ENCODE results near the gene TGFBR3L.
A peak's percentile ranks its signal among the peaks of the same experiment; 100 is the strongest.

The TGFBR3L gene

DNA sequence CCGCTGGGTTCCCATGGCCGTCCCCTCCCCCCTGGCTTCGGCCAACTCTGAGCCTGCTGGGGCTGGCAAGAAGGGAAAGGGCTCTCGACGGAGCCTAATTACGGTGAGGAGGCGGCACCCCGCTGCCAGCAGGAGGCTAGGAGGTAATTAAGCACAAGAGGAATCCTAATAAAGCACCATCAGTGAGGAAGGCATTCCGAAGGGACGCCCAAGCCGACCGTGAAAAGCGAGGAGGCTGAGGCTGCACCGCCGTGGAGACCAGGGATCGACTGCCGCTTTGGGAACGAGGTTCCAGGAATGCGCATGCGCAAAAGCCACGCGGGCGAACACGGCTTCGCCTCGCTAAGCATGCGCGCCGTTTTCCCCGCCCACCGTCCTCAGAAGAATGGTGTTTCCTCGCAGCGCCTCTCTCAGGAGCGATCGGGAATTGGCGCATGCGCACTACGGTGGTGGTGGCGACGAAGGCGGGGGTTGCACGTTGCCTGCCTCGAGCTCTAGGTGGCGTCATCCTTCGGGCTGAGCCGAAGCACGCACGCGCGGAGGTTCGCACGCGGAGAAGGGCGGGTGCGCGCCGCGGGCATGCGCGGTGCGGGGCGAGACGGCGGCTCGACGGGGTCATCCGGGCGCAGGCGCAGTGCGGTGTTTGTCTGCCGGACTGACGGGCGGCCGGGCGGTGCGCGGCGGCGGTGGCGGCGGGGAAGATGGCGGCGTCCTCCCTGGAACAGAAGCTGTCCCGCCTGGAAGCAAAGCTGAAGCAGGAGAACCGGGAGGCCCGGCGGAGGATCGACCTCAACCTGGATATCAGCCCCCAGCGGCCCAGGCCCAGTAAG, 11.2 kb upstream of the TGFBR3L start, which contains the start of gene MAP2K7:
TSS of gene MAP2K7 (plus strand) at position 634 of the 830 bp plus-strand sequence. CDS start at position 702, 68 bp downstream.
- peak; percentile 100 for DNase-seq (ENCODE audit: low read depth in 2 of 2, low spot score in 1 of 2)

DNA sequence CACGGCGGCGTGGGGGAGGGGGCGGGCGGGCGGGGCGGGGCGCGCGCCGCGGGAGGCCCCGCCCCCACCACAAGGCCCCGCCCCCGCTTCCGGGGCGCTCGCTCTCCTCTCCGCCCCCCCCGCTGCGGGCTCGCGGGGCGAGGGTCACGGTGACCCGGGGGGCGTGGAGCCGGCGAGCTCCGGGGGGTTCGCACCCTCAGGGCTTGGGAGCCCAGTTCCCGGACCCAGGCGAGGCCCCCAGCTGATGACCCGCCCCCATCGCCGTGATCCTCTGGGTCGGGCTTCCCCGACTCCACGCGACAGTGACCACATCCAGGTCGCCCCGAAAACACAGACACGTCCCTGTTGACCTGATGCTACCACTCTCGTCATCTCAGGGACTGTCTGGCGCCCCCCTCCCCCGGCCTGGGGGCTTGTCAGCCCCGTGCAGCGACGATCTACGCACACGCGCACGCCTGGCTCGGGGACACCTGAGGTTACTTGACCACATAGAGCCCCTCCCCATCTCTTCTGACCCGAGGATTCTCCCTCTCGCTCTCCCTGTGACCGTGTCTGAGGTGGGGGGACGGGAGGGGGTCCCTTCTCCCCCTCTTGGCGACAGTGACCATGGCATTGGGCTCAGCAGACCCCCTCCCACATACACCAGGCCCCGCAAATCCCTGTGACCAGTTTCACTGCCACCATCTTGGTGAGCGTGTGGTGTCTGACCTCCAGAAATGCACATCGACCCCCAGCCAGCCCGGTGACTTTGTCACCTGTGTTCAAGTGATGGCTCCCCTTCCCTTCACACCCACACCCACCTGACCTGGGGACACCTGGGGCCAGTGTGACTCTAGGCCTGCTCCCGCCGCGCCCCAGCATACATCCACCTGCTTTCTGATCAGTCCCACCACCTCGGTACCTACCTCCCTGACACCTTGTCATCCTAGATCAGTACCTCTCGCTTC, 10.3 kb upstream of the TGFBR3L start:
- DNase-seq (ENCODE audit: low read depth in 2 of 2, low spot score in 1 of 2): peak in 1 of 2 donors; percentile 37

DNA sequence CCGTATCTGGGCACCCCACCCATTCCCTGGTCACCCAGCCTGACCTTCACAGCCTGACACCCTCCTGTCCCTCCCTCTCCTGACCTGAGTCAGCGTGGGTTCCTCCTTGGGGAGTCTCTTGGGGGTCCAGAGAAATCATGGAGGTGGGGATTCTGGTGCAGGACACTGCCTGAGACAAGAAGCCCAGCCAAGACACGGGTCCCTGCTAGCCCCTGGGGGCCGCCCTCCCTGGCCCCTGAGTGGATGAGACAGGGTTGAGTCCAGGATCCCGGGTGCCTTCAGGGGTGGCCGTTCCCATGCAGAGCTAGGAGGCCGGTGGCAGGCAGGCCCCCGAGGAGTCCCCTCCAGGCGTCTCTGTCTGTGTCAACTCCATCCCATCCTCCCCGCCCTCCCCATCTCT, 9.4 kb upstream of the TGFBR3L start:
- no peak for DNase-seq (ENCODE audit: low read depth in 2 of 2, low spot score in 1 of 2)

DNA sequence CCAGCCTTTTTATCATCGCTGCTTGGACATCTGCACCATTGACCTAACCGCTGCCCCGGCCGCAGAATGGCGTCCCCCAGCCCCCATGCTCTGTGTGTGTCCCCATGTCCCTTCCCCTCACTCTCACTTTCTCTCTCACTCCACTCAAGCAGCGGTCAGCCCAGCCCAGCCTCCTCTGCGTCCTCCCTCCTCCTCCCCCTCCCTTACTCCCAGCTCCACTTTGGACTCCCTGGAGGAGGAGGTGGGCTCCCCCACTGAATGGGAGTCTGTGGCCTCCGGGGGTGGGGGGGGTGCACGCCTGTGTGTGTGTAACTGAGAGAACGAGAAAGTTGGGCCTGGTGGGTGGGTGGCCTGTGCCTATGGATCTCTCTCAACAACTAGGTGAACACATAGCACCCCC, 8.8 kb upstream of the TGFBR3L start:
- no peak for DNase-seq (ENCODE audit: low read depth in 2 of 2, low spot score in 1 of 2)

DNA sequence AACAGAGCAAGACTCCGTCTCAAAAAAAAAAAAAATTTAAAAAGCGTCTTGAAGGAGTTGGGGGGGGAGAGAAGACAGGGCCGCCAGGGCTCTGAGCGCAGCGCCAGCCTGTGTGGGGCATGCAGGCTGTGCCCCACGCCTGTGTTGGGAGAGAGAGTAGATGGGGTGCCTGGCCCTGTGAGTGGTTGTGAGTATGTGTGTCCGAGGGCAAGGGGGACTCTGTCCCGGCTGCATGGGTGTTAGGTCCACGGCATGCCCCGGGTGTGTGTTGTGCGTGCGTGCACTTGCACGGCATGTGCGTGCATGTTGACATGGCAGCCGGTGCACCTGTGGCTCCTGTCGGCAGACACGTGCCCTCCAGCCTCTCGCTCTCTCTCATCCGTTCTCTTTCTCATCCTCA, 7.5 kb upstream of the TGFBR3L start:
- DNase-seq (ENCODE audit: low read depth in 2 of 2, low spot score in 1 of 2): no peak

DNA sequence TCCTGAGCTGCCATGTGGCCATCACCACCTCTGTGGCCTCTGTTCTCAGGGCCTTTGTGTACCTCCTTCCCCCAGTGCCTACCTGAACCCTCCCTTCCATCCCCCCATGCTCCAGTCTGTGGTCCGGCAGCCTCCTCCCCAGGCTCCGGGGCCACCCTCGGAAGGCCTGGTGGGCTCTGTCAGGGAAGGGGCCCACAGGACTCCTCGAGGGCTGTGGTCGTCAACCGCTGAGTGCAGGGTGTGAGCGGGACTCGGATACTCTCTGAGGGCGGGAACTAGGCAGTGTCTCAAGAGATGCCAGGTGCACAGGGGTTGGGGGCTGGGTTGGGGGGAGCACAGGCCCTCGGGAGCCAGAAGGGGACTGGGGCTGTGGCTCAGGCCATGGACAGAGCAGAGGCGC, 7.1 kb upstream of the TGFBR3L start:
- no peak for DNase-seq (ENCODE audit: low read depth in 2 of 2, low spot score in 1 of 2)

DNA sequence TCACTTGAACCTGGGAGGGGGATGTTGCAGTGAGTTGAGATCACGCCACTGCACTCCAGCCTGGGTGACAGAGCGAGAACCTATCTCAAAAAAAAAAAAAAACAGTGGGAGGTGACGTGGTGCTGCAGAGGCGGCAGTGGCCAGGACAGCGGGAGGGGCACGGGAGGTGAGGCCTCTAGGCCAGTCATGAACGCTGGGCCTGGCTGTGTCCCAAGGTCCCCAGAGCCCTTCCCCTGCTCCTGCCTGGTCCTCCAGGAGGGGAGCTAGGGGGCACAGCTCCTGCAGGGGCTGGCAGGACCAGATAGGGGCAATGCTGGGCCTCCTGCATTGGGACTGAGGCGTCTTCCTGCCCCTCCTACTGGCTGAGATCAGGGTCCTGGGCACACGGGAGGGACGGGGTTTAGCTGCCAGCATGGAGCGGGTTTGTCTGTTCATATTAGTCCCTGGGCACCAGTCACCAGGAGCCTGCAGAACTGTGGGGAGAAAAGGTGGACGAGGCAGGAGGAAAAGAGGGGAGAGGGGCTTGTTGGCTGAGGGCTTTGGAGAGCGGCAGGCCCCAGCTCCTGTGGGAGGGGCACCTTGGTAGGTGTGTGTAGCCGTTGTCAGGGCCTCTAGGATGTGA, 6.4 kb upstream of the TGFBR3L start:
- DNase-seq (ENCODE audit: low read depth in 2 of 2, low spot score in 1 of 2): no peak

DNA sequence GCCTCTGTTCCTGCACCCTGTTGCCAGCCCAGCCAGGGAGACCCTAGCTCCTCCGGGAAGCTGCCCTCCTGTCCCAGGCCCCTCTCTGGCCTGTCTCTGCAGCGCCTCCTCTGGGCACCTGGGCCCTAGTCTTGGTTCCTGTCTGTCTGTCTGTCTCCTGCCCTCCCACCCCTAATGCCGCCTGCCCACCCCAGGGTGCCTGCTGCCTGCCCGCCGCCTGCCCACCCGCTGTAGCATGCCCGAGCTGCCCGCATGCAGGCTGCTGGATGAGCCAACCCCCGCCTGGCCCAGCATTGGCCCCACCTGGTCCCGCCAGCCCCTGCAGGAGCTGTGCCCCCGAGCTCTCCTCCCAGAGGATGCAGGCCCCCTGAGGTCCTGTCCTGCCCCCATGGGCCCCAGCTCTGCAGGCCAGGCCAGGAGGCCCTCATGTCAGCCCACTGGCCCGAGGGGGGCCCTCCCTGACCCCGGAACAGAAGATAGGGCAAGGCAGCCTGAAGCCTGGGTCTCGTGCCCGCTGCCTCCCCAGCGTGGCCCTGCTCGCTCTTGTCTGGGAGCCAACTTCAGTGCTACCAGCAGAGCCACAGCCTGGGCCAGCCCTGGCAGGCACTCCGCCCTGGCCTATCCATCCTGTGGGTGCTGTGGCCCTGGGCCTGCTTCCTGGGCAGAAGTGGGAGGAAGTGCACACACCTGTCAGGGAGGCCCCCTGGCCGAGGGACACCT, 5.7 kb upstream of the TGFBR3L start:
- DNase-seq (ENCODE audit: low read depth in 2 of 2, low spot score in 1 of 2): no peak

DNA sequence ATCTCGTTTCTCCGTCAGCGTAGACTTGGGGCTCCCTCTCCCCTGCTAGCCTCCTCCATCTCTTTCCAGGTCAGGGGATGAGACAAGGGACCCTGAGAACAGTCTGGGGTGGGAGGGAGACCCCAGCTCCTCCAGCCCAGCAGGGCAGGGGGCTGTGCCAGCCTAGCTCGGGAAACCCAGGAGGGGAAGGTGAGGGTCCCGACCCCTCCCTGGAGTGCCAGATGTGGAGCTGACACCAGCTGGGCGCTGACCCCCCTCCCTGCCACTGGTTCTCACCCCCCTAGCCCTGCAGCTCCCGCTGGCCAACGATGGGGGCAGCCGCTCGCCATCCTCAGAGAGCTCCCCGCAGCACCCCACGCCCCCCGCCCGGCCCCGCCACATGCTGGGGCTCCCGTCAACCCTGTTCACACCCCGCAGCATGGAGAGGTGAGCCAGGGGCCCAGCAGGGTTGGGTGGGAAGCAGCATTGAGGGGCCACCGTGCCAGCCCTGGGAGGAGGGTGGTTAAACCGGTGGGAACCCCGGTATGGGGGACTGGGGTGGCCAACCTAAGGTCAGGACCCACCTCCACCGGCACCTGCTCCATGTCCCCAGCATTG, 5.1 kb upstream of the TGFBR3L start:
- DNase-seq (ENCODE audit: low read depth in 2 of 2, low spot score in 1 of 2): no peak

DNA sequence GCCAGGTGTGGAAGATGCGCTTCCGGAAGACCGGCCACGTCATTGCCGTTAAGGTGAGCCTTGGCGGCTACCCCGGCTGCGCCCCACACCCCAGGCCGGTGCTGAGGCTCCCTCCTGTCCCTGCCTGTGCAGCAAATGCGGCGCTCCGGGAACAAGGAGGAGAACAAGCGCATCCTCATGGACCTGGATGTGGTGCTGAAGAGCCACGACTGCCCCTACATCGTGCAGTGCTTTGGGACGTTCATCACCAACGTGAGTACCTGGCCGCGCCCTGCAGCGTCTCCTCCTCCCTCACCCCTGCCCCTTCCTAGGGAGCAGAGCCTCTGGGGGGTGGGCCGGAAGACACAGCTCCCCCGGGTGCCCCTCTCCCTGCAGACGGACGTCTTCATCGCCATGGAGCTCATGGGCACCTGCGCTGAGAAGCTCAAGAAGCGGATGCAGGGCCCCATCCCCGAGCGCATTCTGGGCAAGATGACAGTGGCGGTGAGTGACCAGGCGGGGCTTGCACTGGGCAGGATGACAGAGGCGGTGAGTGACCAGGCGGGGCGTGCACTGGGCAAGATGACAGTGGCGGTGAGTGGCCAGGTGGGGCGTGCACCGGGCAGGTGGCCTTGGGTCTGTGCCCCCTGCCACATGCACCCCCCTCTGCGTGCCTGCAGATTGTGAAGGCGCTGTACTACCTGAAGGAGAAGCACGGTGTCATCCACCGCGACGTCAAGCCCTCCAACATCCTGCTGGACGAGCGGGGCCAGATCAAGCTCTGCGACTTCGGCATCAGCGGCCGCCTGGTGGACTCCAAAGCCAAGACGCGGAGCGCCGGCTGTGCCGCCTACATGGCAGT, 4.1 kb upstream of the TGFBR3L start:
- no peak for DNase-seq (ENCODE audit: low read depth in 2 of 2, low spot score in 1 of 2)

DNA sequence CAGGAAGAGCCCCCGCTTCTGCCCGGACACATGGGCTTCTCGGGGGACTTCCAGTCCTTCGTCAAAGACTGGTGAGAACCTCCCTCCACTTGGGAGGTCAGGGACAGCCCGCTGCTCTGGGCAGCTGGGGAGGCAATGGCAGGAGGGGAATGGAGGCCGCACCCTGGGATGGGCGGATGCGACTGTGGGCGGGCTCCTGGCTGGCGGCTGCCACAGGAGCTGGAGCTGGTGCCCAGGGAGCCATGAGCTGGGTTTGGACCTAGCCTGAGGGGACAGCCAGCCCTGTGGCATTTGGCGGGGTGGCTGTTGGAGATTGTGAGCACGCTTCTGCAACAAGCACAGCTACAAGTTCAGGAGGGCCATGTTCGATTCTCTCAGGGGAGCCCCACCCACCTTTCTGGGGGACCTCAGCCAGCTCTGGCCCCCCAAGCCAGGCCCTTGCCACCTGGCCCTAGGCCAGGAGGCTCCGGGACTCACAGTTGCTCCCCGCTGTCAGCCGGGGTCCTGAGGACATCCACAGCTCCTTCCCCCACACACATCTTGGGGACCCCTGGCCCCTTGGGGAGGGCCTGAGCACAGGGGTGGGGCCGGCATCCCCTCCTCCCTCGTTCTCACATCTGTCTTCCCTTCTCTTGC, 3.0 kb upstream of the TGFBR3L start:
- DNase-seq (ENCODE audit: low read depth in 2 of 2, low spot score in 1 of 2): no peak

DNA sequence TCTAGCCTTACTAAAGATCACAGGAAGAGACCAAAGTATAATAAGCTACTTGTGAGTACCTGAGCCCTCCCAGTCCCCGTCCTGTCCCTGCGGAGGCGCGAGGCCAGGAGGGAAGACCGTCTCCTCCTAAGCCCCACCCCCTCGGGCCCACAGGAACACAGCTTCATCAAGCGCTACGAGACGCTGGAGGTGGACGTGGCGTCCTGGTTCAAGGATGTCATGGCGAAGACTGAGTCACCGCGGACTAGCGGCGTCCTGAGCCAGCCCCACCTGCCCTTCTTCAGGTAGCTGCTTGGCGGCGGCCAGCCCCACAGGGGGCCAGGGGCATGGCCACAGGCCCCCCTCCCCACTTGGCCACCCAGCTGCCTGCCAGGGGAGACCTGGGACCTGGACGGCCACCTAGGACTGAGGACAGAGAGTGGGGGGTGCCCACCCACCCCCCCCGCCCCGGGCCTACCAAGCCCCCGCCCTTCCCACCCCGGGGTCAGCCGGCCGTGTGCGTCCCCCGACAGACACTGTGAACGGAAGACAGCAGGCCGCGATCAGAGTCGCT, 2.4 kb upstream of the TGFBR3L start:
- no peak for DNase-seq (ENCODE audit: low read depth in 2 of 2, low spot score in 1 of 2)

DNA sequence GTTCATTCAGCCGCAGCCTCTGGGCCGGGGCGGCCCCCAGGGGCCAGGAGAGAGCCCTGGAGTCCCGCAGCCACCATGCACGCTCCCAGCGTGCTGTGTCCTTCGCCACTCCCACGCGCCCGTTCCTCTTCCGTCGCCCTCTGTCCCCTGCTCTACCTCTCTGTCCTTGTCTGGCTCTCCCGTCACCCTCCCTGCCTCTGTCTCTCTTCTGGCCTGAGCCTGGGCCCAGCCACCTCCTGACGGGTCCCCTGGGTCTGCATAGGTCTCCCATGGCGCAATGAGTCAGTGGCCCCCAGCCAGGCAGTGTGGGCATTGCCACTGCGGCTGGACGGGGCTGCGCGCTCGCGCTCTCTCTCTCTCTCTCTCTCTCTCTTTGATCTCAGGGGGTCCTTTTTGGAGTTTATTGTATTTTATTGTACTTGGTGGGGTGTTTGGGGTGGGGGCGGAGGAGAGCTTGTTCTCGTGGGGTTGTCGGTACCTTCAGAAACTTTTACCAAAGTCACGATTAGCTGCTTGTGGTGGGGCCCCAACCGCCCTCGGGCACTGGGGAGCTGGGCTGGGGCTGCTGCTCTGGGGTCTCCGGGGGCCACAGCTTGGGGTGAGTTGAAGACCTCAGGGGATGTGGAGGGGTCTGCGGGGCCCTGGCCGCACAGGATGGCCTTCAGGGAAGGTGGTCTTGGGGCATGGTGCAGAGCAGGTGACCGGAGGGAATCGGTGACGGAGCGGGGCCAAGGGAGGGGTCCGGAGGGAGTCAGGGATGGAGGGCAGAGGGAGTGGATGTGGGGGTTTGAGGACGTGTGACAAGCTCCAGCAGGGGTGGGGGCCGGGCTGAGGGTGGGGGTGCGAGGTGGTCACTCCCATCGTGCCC, 1.7 kb upstream of the TGFBR3L start:
- no peak for DNase-seq (ENCODE audit: low read depth in 2 of 2, low spot score in 1 of 2)

DNA sequence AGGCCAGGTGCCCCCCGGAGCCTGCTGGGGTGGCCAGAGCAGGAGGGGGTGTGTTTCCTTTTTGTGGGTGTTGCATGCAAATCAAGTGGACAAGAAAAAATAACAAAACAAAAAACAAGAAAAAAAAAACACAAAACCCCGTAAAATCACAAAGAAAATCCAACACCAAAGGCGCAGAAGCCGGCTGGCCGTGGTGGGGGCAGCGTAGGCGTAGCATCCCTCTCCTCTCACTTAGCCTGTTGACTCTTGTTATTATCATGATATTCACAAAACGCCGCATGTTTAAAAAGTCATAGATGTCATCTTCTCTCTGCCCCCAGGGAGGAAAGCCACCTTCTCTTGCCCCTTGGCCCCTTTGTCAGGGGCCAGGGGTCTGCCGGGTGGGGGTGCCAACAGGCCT, 978 bp upstream of the TGFBR3L start:
- DNase-seq (ENCODE audit: low read depth in 2 of 2, low spot score in 1 of 2): no peak

DNA sequence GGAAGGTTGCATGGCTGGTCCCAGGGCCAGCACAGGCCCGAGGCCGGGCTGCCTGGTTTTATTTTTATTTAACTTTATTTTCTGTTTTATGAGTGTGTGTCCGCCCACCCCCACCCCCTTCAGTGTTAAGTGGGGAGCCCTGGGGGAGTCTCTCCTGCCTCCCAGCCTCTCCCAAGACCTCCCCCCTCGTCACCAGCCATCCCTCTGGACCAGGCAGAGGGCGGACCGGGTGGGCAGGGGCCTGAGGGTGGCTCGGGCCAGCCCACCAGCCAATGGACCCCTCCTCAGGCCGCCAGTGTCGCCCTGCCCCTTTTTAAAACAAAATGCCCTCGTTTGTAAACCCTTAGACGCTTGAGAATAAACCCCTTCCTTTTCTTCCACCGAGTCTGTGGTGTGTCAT, 531 bp upstream of the TGFBR3L start:
- no peak for DNase-seq (ENCODE audit: low read depth in 2 of 2, low spot score in 1 of 2)

DNA sequence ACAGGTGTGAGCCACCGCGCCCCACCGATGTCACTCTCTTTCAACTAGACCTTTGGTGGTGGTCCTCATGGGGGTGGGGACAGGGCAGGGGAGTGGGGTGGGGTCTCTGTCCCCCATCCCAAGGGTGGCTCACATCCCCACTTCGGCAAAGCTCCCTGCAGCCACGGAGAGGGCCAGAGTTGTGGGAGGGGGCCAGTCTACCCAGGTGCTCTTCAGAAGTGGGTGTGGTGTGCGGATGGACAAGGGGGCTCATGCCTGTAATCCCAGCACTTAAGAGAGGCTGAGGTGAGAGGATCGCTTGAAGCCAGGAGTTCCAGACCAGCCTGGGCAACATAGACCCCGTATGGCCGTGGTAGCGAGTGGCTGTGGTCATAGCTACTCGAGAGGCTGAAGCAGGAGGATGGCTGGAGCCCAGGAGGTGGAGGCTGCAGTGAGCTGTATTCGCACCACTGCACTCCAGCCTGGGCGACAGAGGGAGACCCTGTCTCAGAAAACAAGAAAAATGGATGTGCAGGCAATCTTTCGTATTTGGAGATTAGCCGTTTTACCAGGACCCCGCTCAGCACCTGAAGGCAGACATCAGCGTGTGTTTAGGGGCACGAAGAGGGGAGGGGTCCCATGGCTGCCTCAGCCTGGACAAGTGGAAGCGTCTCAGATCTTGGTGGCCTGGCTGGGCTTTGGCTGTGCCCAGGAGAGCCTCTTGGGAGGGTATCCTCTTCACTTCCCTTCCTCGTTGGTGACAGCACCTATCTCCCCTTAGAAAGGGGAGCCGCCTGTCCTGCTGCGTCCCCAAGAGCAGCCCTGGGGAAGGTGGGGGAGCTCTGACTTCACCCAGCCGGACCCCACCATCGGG, 846 bp downstream of the TGFBR3L start:
- no peak for DNase-seq (ENCODE audit: low read depth in 2 of 2, low spot score in 1 of 2)
